CD4-positive, alpha-beta T cell treated with Interleukin-10 for 1 hour (primary cell): ENCODE measurements around the gene SLC1A2.

Experiments used
- DNase-seq: peaks from one replicate; pipeline ENCODE4 v3.0.0-alpha.2; 2020

SLC1A2 gene

GRCh38 chr11:35293699-35294098 is 125.7 kb downstream of the SLC1A2 start:
- no peak for DNase-seq

- DNase-seq: no peak
These were observed 126.3 kb downstream of the SLC1A2 start for GRCh38 chr11:35293035-35293434.

DNA sequence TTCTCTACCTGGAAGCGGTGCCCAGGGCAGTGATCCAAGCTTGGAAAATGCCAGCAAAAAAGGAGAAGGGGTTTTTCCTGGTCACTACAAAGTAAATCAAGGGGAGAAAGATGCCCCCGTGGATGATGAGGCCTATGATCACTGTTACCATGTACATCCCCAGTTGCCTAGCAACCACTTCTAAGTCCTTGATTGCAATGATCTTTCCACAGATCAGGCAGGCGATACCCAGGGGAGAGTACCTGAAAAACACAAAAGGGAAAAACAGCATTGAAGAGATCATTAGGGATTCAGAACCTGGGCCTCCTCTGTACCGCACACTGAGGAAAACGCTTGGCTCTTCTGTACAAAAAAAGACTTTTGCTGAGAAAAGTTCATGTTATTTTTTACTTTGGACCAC is 127.1 kb downstream of the SLC1A2 start:
- no peak for DNase-seq

DNA sequence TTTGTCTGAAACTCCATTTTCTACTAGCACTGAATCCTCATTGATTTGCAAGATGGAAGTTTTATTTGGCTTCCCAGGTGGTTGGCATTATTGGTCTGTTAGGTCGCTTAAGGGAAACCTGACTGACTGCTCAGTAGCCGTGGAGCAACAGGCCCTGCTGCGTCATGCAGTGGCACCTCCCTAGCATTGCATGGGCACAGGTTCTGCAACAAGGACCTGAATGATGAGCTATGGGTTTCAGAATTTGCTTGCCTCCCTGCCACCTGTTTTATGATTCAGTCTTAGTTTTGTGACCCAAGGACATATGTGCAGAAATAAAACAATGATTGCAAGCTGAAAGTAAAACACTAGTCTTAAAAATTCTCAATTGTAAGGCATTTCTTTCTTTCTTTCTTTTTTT is 128.5 kb downstream of the SLC1A2 start:
- DNase-seq: no peak

DNA sequence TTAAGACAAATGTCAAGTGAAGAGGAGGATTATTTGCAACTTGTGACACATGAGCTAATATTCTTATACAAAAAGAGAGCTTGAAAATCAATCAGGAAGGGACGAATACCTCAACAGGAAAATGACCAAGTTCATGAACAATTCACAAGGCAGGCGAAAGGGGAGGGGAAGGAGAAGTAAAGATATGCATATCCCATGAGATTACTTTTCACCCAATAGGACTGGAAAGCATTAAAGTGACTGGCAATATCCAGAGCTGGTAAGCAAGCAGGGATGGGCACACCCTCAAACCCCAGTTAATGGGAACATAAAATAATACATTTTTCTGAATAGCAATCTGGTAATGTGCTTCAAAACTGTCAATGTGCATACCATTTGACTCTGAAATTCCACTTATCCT is 129.5 kb downstream of the SLC1A2 start:
- DNase-seq: no peak

GRCh38 chr11:35288817-35289541 is 130.4 kb downstream of the SLC1A2 start:
- no peak for DNase-seq

DNA sequence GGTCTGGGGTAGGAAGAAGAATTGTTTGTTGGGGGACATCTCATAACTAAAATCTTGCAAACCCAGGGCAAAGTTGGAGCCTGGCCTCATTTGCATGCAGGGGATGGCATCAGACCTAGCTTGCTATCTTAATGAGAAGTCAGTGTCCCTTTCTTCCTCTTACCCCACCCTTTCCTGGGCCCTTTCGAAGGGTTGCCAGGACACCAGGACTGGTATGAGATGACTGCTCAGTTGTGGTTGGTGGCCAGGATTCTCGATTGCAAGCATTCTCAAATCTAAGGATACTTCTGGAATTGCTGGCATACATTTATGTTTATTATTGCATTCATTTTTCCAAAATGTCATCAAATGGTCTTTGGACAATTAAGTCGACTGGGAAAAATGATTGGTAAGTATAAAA is 131.0 kb downstream of the SLC1A2 start:
- no peak for DNase-seq

DNA sequence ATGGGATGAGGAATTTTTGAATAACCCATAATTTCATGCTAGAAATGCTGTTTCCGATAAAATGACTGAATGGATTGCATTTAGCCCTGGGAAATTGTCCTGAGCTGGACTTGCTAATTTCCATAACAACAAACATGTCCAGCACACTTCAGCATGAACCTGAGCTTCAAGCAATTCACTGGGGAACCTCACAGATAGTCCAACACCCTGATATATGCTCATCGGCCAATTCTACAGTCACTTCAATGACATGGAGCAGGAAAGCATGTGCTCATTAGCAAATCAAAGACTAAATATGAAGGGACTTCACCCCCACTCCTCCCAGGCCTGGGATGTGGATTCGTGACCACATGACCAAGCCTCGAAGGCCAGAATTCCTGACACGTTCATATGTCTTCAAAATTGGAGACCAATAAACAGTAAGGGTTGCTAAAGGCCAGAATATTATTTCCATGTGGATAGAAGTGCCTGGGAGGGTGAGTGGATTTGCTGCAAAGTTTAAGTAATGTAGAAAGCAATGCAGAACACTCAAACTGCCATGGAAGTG is 131.9 kb downstream of the SLC1A2 start:
- no peak for DNase-seq

DNA sequence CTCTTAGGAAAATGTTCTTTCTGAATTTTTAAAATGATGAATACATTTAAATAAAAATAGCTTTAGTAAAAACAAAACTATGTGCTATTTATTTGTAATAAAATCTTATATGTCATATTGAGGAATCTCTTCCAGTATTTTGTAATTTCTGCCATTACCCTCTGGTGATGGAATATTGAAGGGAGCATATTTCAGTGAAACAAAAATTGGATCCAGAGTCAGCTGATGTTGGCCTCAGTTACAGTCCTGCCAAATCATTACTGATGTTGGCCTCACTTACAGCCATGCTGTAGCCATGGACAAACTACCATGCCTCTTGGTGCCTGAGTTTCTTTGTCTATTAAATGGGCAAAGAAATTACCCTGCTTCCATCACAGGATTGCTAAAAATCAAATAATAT is 133.2 kb downstream of the SLC1A2 start:
- DNase-seq: no peak

DNA sequence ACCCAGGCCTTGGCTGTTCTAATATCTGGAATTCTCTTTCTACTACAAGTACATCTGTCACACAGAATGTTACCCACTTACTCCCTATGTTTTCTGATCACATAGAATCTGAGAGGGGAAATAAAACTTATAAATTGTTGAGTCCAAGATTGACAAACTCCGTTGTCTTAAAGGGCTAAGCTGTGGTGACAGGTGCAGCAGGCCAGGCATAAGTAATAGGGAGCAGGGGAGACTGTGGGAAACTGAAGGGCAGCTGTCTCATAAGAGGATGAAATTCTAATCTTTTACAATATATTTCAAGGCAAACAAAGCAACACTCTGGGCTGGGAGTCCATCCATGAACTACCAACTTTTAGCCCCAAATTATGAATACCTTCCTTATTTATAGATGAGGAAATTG is 133.9 kb downstream of the SLC1A2 start:
- DNase-seq: no peak

DNA sequence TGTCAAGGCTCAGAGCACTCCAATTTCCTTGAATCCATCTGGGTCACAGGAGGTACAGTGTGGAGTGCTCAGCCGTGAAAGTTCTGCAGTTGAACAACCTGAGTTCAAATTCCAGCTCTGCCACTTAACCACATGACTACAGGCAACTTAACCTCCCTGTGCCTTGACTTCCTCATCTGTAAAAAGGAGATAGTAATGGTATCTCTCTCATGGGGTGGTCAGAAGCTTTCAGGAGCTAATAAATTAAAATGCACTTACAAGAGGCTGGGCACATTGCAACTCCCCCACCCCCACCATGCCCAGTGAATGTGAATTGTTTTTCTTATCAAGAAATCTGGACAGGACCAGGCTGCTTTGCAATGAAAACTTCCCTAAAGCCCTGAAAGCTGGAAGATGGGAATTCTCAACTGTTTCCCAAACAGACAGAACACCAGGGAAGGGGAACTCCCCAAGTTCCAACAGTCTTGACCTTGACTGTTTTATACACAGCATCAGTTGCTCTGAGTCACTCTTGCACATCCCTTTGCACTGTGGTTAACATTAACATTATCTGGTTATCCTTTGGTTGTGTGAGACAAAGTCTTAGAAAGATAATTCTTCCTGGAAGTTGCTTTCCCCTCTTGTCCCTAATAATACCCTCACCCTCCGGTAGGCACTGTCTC is 137.0 kb downstream of the SLC1A2 start:
- DNase-seq: no peak

DNA sequence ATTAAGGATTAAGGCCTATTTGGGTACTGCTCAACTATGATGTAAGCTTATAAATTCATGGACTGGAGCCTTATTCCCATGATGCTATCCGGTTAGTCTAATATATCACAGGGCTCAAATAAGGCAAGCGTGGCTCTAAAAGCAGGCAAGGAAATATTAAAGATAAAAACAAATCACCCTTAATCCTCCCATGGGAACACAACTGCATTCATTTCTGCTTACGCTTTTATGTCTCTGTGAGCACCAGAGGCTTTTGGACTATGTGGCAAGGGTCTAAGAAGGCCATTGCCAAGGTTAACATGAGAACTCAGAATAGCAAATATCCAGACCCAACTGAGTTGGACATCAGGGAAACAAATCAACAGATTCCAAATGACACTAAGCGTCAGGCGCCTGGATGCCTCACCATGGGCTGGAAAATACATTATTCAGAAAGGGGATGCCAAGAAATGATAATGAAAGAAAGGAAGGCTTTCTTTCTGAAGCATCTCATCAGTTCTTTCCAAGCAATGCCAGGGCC is 138.1 kb downstream of the SLC1A2 start:
- no peak for DNase-seq

- no peak for DNase-seq
These were observed 138.6 kb downstream of the SLC1A2 start for GRCh38 chr11:35280727-35281126.

- no peak for DNase-seq
These were observed 141.5 kb downstream of the SLC1A2 start for GRCh38 chr11:35277827-35278226.

- DNase-seq: no peak
These were observed 142.8 kb downstream of the SLC1A2 start for GRCh38 chr11:35276396-35277145.

DNA sequence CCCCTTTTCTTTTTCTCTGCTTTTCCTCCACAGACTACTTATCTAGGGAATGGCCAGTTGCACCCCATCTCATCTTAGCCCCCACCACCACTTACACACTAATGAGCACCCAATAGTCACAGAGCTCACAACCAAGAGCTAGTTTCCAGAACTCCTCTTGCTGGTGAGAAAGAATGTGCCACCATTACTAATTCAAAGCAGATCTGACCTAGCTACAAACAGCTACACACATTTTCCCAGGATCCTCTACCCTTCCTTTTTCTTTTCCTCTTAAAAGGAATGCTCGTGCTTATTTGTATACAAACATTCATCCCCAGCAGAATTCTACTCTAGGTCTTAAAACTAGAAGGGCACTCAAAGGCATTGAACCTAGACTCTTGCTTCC is 143.6 kb downstream of the SLC1A2 start:
- no peak for DNase-seq

DNA sequence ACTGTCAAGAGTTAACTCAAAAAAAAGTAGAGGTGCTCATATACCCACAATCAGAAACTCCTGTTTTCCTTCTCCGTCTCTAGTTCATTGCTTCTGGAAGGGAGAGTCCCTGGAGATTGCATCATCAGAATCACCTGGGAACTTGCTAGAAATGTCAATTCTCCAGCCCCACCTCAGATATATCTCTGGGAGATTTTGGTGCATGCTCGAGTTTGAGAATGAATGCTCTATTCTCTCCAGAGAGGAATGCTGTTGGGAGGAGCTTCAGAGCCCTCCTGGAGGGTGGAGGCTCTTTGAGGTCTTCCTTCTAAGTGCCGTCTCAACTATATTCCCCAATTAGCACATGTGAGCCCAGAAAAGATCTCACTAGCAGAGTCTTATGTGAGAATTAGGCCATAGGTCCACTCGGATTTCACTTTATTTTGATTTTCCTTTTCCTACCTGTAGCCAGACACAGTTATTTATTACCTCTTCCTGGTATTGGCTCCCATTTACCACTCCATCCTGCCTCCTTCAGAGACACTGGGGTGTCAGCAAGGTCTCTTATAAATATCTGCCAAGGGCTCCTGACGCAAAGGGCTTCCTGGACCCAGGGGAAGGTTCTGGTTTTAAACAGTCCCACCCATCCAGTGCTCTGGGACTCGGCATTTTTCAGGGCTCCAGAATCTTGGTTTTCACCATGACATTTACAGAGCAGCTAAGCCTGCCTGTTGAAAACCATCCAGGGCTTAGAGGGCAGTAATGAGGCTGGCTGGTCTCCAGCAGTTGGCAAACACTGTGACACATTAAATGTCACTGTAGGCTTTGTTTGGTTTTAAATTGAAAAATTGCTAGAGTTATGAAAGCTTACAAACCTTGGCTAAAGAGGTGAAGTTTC is 144.2 kb downstream of the SLC1A2 start:
- no peak for DNase-seq

DNA sequence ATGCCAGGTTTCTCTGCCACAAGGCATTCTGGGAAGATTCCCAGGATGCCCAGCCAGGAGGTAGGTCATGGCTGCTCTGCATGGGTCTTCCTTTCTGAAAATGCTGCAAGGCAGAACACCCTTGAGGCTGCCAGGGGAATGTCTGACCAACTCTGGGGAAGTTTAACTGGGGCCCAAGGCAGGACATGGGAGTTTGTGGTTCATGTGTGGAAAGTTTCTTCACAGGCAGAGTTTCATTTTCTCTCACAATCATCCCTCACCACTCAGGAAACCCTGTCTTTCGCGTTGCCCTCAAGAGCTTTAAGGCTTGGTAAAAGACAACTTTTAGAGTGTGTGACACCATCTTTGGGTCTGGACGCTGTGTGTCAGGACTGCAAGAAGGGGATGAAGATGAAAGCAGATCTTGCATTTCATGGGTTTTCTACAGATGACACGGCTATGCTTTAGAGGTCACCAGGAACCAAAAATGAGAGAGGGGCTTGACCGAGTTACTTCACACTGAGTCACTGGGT is 146.9 kb downstream of the SLC1A2 start:
- peak; percentile 53 for DNase-seq

- DNase-seq: no peak
These were observed 148.3 kb downstream of the SLC1A2 start for GRCh38 chr11:35271031-35271430.

GRCh38 chr11:35270342-35270741 is 149.0 kb downstream of the SLC1A2 start:
- no peak for DNase-seq

- DNase-seq: no peak
These were observed 151.9 kb downstream of the SLC1A2 start for GRCh38 chr11:35267504-35267903.

- no peak for DNase-seq
These were observed 153.5 kb downstream of the SLC1A2 start for GRCh38 chr11:35265755-35266454.
